ENCODE measurements around the gene UBE2Q2. TPM values are rescaled to one million over a fixed set of nuclear protein-coding genes. Genes with fewer than 3 reads are reported as not detected.

The UBE2Q2 gene
- total RNA-seq, 1 experiment from 2014 or later: 40.5 TPM

DNA sequence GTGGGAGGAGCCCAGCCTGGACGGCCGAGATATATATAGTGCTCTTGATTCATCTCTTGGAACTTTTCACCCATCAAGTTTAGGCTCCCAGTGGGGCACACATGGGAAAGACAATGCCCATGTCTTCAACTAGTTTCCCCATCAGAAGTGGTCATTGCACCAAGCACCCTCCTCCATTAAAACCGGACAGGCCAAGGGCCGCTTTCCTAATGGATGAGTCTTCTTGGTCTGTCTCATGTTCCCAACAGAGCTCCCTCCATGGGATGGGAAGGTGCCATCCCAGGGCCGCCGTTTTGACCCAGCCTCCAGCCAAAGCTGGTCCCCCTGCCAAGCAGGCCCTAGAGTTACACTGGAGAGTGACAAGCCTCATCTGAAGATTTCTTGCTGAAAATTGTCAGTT lies 34.7 kb upstream of the UBE2Q2 start:
- ChIA-PET POLR2A (no interaction called here), CTCF (interaction anchor here (0.6 to 2.4 kb wide), 4 partner anchors 10 to 120 kb away, joined by 3 to 19 read pairs (median 4); partner anchors contain the start of gene UBE2Q2)
- H3K4me3 ChIP-seq (ENCODE audit: low read depth, low read length): no peak overlapping the region
- TF ChIP-seq, protein P1, sequence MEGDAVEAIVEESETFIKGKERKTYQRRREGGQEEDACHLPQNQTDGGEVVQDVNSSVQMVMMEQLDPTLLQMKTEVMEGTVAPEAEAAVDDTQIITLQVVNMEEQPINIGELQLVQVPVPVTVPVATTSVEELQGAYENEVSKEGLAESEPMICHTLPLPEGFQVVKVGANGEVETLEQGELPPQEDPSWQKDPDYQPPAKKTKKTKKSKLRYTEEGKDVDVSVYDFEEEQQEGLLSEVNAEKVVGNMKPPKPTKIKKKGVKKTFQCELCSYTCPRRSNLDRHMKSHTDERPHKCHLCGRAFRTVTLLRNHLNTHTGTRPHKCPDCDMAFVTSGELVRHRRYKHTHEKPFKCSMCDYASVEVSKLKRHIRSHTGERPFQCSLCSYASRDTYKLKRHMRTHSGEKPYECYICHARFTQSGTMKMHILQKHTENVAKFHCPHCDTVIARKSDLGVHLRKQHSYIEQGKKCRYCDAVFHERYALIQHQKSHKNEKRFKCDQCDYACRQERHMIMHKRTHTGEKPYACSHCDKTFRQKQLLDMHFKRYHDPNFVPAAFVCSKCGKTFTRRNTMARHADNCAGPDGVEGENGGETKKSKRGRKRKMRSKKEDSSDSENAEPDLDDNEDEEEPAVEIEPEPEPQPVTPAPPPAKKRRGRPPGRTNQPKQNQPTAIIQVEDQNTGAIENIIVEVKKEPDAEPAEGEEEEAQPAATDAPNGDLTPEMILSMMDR (IDR thresholded peaks at IDR 0.05; ENCODE audit: insufficient read depth in 1 of 2, low read depth in 1 of 2, low read length in 1 of 2, severe bottlenecking in 1 of 2, unreplicated experiment in 1 of 2): no peak
- Mint-ChIP-seq H3K27me3 (ENCODE audit: insufficient read depth, unreplicated experiment) (peaks cover 3% of the 10 kb centered on the region), H3K4me1 (ENCODE audit: low read depth, unreplicated experiment) (peaks cover 8% of the 10 kb centered on the region), H3K9me3 (ENCODE audit: unreplicated experiment) (no peaks in the 10 kb centered on the region), H3K36me3 (ENCODE audit: insufficient read depth, unreplicated experiment) (no peaks in the 10 kb centered on the region), H3K27ac (ENCODE audit: unreplicated experiment) (no peak overlapping the region), H3K4me3 (ENCODE audit: unreplicated experiment) (no peak overlapping the region)
- intact Hi-C loops (cut with micrococcal nuclease; ENCODE audit: unreplicated experiment): no loop called here
- no peaks in the 10 kb centered on the region; the same call in 1 of the 2 replicates for H3K4me1 ChIP-seq
- no peaks in the 10 kb centered on the region for H3K27me3 ChIP-seq (replicated peaks; ENCODE audit: control insufficient read depth, insufficient read depth, low read length)
- no peak for DNase-seq
- no TSS peak for BruUV-seq (replicated peaks)
- no peaks in the 10 kb centered on the region for H3K9me3 ChIP-seq
- no peaks in the 10 kb centered on the region for H3K36me3 ChIP-seq (ENCODE audit: control insufficient read depth, insufficient read depth, low read length)

DNA sequence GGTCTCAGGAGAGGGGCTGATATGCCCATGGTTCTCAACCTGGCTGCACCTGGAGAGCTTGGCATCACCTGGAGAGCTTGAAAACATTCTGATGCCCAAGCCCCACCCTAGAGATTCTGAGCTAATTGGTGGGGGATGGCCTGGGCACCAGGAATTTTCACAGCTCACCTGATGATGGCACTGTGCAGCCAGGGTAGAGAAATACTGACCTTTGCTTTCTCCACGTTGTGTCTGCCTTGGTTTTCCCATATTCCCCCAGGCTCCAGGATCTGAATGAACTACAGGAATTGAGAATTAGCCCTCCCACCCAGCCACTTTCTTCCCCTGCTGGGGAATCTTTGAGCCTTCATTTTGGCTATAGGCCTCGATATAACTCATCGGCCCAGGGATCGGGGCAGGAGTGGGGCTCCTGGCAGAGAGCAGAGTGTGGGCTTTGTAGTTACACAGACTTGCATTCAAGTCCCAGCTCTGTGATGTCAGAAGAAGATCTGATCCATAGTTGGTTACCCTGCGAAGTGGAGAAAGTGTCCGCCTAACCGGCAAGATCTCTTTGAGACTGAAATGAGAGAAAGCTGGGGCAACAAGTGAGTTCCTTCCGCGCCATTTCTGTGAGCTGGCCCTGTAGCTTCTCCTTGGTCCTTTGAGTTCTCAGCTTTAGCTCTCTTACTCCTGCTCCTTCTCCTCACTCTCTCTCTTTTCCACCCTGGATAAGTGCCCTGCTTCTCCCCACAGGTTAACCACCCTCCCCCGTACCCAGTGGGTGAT lies 33.1 kb upstream of the UBE2Q2 start:
- ChIA-PET CTCF (interaction anchor here (0.6 to 2.4 kb wide), 20 partner anchors 8 to 329 kb away, joined by 3 to 19 read pairs (median 4); partner anchors contain the start of gene NRG4), POLR2A (interaction anchor here (1.3 kb wide), 1 partner anchor 33 kb away, joined by 5 read pairs; the partner anchor contains the start of gene UBE2Q2)
- Histone ChIP-seq H3K4me3 (ENCODE audit: low read depth, low read length) (no peak overlapping the region), H3K27me3 (replicated peaks; ENCODE audit: control insufficient read depth, insufficient read depth, low read length) (no peaks in the 10 kb centered on the region), H3K36me3 (ENCODE audit: control insufficient read depth, insufficient read depth, low read length) (no peaks in the 10 kb centered on the region), H3K9me3 (no peaks in the 10 kb centered on the region), H3K4me1 (no peaks in the 10 kb centered on the region; the same call in 1 of the 2 replicates)
- Mint-ChIP-seq H3K36me3 (ENCODE audit: insufficient read depth, unreplicated experiment) (no peaks in the 10 kb centered on the region), H3K27ac (ENCODE audit: unreplicated experiment) (no peak overlapping the region), H3K27me3 (ENCODE audit: insufficient read depth, unreplicated experiment) (peaks cover 3% of the 10 kb centered on the region), H3K9me3 (ENCODE audit: unreplicated experiment) (no peaks in the 10 kb centered on the region), H3K4me1 (ENCODE audit: low read depth, unreplicated experiment) (peaks cover 8% of the 10 kb centered on the region), H3K4me3 (ENCODE audit: unreplicated experiment) (no peak overlapping the region)
- TF ChIP-seq, protein P1 (IDR thresholded peaks at IDR 0.05; ENCODE audit: insufficient read depth in 1 of 2, low read depth in 1 of 2, low read length in 1 of 2, severe bottlenecking in 1 of 2, unreplicated experiment in 1 of 2): peak; percentile 58 to 72
- intact Hi-C loops (cut with micrococcal nuclease; ENCODE audit: unreplicated experiment): loop anchor here (1.0 to 5.0 kb wide), 7 partner anchors 33 to 329 kb away; partner anchors contain the start of genes FBXO22 and UBE2Q2
- peak; percentile 57 to 66 for DNase-seq
- BruUV-seq (replicated peaks): no TSS peak

GRCh38 chr15:75810874-75811498 lies 32.3 kb upstream of the UBE2Q2 start:
- Histone ChIP-seq H3K9me3 (no peaks in the 10 kb centered on the region), H3K4me1 (no peaks in the 10 kb centered on the region; the same call in 1 of the 2 replicates), H3K36me3 (ENCODE audit: control insufficient read depth, insufficient read depth, low read length) (no peaks in the 10 kb centered on the region), H3K4me3 (ENCODE audit: low read depth, low read length) (no peak overlapping the region), H3K27me3 (replicated peaks; ENCODE audit: control insufficient read depth, insufficient read depth, low read length) (no peaks in the 10 kb centered on the region)
- intact Hi-C loops (cut with micrococcal nuclease; ENCODE audit: unreplicated experiment): loop anchor here (1.0 to 5.0 kb wide), 7 partner anchors 32 to 328 kb away; partner anchors contain the start of genes FBXO22 and UBE2Q2
- no peak for DNase-seq
- Mint-ChIP-seq H3K9me3 (ENCODE audit: unreplicated experiment) (no peaks in the 10 kb centered on the region), H3K4me1 (ENCODE audit: low read depth, unreplicated experiment) (peaks cover 8% of the 10 kb centered on the region), H3K27me3 (ENCODE audit: insufficient read depth, unreplicated experiment) (peaks cover 3% of the 10 kb centered on the region), H3K27ac (ENCODE audit: unreplicated experiment) (no peak overlapping the region), H3K4me3 (ENCODE audit: unreplicated experiment) (no peak overlapping the region), H3K36me3 (ENCODE audit: insufficient read depth, unreplicated experiment) (no peaks in the 10 kb centered on the region)
- CTCF ChIA-PET: interaction anchor here (1.3 to 2.4 kb wide), 8 partner anchors 9 to 328 kb away, joined by 3 to 19 read pairs (median 6); no protein-coding TSS in a partner anchor
- TF ChIP-seq, protein P1 (IDR thresholded peaks at IDR 0.05; ENCODE audit: insufficient read depth in 1 of 2, low read depth in 1 of 2, low read length in 1 of 2, severe bottlenecking in 1 of 2, unreplicated experiment in 1 of 2): no peak
- no TSS peak for BruUV-seq (replicated peaks)
- POLR2A ChIA-PET: interaction anchor here (1.3 kb wide), 1 partner anchor 33 kb away, joined by 5 read pairs; the partner anchor contains the start of gene UBE2Q2
